ENCODE measurements around the gene DVL1.

The DVL1 gene

GRCh38 chr1:1342061-1342562 is 7.1 kb downstream of the DVL1 start:
- DNase-seq (ENCODE audit: low read depth in 2 of 2) = no peak

DNA sequence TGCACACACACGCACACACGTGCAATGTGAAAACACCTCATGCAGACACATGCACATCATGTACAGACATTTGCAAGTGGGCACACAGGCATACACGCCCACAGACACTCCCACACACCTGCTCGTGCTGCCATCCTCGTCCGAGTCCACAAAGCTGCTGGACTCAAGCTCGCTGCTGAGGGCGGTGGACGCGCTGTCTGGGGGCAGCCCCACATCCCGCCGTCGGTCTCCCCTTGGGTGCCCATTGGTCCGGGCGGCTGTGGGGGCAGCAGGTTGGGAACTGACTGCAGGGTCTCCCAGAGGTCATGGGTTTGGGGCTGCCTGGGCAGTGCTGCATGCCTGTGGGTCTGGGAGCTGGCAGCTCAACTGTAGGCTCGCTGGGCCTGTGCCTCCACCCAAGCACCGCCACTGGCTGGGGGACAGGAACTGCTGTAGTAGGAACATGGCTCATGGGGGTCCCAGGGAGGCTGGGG is 7.6 kb downstream of the DVL1 start:
- DNase-seq (ENCODE audit: low read depth in 2 of 2) = no peak

GRCh38 chr1:1340791-1341548 is 8.2 kb downstream of the DVL1 start:
- no peak for DNase-seq (ENCODE audit: low read depth in 2 of 2)

DNA sequence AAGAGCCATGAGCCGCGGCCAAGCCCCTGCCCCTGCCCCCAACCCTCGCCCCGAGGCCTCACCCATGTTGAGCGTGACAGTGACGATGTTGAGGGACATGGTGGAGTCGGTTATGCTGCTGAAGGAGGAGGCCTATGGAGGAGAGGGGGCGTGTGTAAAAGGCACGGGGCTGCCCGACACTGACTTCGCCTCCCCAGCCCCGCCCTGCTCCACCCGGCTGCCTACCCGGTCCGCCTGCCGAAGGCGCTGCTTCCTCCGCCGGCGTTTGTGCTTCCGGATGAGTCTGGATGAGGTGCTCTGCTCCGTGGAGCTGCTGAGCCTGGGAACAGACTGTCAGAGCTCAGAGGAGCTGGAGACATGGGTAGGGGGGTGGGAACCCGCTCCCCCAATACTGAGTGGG is 9.0 kb downstream of the DVL1 start:
- no peak for DNase-seq (ENCODE audit: low read depth in 2 of 2)

GRCh38 chr1:1338278-1338677 is 10.9 kb downstream of the DVL1 start:
- DNase-seq (ENCODE audit: low read depth in 2 of 2) = no peak

DNA sequence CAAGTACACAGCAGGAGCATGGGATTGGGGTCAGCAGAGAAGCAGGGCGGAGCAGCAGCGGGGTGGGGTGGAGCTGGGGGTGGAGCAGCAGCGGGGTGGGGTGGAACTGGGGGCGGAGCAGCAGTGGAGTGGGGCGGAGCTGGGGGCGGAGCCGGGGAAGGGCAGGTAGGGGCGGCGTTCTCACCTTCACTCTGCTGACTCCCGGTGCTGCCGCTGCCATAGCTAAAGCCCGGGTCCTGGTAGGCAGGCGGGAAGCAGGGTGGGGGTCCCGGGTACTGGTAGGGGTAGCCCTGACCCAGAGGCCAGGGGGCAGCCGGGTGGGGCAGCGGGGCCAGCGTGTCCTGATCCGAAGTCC is 11.4 kb downstream of the DVL1 start:
- DNase-seq (ENCODE audit: low read depth in 2 of 2) = peak in 1 of 2 donors; percentile 51

DNA sequence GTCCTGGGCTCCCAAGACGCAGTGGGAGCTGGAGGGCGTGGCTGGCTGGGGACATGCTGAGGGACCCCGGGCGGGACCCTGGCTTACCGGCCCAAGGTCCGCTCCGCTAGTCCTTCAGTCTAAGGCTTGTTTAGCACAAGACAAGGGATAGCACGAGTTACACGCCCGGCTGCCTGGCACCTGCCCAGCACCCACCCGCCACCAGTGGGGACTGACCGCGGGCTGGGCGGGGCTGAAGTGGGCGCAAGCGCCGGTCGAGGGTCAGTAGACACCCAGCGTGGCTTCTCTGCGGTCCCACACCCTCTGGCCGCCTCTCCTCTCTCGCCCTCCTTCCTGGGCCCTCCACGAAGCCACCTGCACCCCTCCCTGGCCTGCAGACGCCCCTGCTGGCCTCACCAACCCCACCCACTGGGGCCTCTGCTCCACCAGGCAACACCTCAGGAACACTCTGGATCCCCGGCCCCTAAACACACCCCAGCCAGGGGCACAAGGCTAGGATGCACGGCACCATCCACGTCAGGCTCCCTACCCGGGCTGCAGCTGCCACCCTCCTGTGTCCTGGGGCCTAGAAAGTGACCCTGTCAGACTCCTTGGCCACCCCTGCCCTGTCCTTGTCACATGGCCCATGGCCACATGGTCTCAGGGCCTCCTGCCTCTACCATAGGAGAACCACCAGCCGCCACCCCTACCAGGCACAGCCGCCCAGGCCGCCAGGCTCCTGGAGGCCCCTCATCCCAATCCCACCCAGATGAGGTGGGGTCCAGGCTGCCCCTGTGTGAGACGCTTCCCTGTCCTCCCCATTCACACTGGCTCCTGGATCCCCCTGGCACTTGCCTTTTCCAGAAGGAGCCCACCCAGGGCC is 12.1 kb downstream of the DVL1 start:
- no peak for DNase-seq (ENCODE audit: low read depth in 2 of 2)

GRCh38 chr1:1336446-1336845 is 12.8 kb downstream of the DVL1 start:
- no peak for DNase-seq (ENCODE audit: low read depth in 2 of 2)

DNA sequence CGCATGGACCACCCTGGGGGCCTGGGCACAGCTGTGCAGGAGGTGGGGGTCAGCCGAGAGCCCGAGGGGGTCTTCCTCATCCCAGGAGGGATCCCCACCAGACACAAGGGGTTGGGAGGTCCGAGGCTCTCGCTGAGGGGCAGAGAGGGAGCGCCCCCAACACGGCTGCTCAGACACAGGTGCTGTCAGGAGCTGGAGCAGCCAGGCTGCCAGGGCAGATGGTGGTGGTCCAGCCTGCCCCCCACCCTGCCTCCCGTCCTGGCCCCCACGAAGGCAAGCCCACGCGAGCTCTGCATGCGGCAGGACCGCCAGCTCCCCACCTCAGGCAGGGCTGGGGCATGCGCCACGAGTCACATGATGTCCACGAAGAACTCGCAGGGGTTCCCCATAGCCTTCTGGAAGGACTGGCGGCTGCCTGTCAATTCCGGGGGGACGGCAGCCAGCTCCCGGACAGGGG is 13.4 kb downstream of the DVL1 start:
- DNase-seq (ENCODE audit: low read depth in 2 of 2) = no peak

GRCh38 chr1:1335283-1335682 is 13.9 kb downstream of the DVL1 start:
- no peak for DNase-seq (ENCODE audit: low read depth in 2 of 2)

DNA sequence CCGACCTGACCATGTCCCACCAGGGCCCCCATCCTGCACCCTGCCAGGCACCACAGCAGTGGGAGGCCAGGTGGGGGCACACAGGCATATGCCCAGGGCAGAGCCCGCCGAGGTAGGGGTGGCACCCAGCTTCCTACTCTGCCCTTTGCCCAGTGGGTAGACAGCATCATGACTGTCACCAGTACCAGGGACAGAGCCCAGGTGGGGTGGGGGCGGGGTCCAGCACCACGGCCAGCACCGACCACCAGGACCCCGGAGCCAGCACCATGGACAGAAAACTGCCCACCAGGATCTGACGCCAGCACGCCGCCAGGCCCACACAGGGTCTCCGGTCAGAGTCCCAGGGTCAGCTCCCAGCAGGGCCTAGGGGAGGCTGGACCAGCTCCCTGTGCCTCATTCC is 14.4 kb downstream of the DVL1 start:
- DNase-seq (ENCODE audit: low read depth in 2 of 2) = no peak

GRCh38 chr1:1333551-1334241 is 15.5 kb downstream of the DVL1 start:
- DNase-seq (ENCODE audit: low read depth in 2 of 2) = no peak

- no peak for DNase-seq (ENCODE audit: low read depth in 2 of 2)
Measured at GRCh38 chr1:1332774-1333480, 16.3 kb downstream of the DVL1 start.

DNA sequence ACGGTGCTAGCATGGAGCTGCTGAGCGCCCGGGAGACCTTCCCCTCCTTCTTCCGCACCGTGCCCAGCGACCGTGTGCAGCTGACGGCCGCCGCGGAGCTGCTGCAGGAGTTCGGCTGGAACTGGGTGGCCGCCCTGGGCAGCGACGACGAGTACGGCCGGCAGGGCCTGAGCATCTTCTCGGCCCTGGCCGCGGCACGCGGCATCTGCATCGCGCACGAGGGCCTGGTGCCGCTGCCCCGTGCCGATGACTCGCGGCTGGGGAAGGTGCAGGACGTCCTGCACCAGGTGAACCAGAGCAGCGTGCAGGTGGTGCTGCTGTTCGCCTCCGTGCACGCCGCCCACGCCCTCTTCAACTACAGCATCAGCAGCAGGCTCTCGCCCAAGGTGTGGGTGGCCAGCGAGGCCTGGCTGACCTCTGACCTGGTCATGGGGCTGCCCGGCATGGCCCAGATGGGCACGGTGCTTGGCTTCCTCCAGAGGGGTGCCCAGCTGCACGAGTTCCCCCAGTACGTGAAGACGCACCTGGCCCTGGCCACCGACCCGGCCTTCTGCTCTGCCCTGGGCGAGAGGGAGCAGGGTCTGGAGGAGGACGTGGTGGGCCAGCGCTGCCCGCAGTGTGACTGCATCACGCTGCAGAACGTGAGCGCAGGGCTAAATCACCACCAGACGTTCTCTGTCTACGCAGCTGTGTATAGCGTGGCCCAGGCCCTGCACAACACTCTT is 17.0 kb downstream of the DVL1 start:
- DNase-seq (ENCODE audit: low read depth in 2 of 2) = no peak

- no peak for DNase-seq (ENCODE audit: low read depth in 2 of 2)
Measured at GRCh38 chr1:1331068-1331965, 17.9 kb downstream of the DVL1 start, which contains the start of gene TAS1R3. TSS of gene TAS1R3 (plus strand) at chr1:1331280. CDS start at chr1:1331346, 66 bp downstream.

- no peak for DNase-seq (ENCODE audit: low read depth in 2 of 2)
Measured at GRCh38 chr1:1330366-1331067, 18.7 kb downstream of the DVL1 start.

DNA sequence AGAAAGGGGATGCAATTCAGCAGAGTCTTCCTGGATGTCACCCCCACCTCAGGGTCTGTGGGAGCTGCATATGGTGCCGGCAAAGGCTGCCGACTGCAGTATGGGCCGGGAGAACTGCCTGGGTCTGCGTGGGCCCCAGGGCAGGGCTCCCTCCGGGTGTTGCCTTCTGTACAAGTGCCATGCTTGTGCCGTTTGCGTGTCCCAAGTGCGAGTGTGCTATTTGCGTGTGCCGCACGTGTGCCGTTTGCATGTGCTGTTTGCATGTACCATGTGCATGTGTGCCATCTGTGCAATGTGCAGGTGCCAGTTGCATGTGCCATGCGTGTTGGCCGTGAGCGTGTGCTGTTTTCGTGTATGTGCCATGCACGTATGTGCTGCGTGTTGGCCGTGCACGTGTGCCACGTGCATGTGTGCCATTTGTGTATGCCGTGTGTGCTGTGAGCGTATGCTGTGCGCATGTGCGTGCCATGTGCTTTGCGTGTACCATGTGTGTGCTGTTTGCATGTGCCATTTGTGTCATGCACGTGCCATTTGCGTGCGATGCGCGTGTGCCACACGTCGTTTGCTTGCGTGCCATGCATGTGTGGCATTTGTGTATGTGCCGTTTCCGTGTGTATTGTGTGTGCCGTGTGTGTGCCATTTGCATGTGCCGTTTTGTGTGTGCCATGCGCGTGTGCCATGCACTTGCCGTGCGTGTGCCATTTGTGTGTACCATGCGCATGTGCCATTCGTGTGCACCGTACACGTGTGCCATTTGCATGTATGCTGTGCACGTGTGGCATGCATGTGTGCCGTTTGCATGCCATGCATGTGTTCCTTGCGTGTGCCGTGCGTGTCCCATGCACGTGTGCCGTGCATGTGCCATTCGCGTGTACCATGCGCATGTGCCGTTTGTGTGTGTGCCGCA is 19.7 kb downstream of the DVL1 start:
- DNase-seq (ENCODE audit: low read depth in 2 of 2) = no peak

GRCh38 chr1:1328254-1328653 is 21.0 kb downstream of the DVL1 start:
- no peak for DNase-seq (ENCODE audit: low read depth in 2 of 2)
